Aorta (tissue), 5 donors: ENCODE measurements around the gene CISD2. TPM values are rescaled to one million over a fixed set of nuclear protein-coding genes. Genes with fewer than 3 reads are reported as not detected.

ENCODE experiments used
- ATAC-seq: fragments of 200-7000 bp; cut with Tn5 transposase; one replicate; pipeline ENCODE4 v1.9.1; 2022; ENCODE audit warnings: moderate library complexity; ENCODE audit not compliant: low FRiP score
- DNase-seq, 2 donors: peaks; one replicate each; pipeline ENCODE4 v3.0.0-alpha.2; 2020
- H3K27ac ChIP-seq, 2 donors: one replicate each; pipeline ENCODE4 v1.5.1; 2013; ENCODE audit warnings: low read length in 2 of 2, mild to moderate bottlenecking in 2 of 2, moderate library complexity in 2 of 2, control low read depth in 1 of 2, inconsistent platforms in 1 of 2, low read depth in 1 of 2
- H3K27me3 ChIP-seq, 2 donors: one replicate each; pipeline ENCODE4 v1.6.1; 2013; ENCODE audit warnings: control low read depth in 1 of 2, low read length in 1 of 2, mild to moderate bottlenecking in 1 of 2, moderate library complexity in 1 of 2; ENCODE audit not compliant: insufficient read depth in 2 of 2, control insufficient read depth in 1 of 2
- H3K36me3 ChIP-seq, 2 donors: one replicate each; pipeline ENCODE4 v1.6.1; 2013; ENCODE audit warnings: control low read depth in 1 of 2, low read length in 1 of 2, mild to moderate bottlenecking in 1 of 2; ENCODE audit not compliant: insufficient read depth in 2 of 2, control insufficient read depth in 1 of 2
- H3K4me1 ChIP-seq, 2 donors: one replicate each; pipeline ENCODE4 v1.6.1; 2013; ENCODE audit warnings: low read length in 2 of 2, control low read depth in 1 of 2, mild to moderate bottlenecking in 1 of 2, moderate library complexity in 1 of 2; ENCODE audit not compliant: insufficient read depth in 2 of 2, control insufficient read depth in 1 of 2
- H3K4me3 ChIP-seq, 2 donors: one replicate each; pipeline ENCODE4 v1.5.1; 2013; ENCODE audit warnings: low read length in 2 of 2, control low read depth in 1 of 2, mild to moderate bottlenecking in 1 of 2
- H3K9me3 ChIP-seq: one replicate; pipeline ENCODE4 v1.6.1; 2013; ENCODE audit warnings: mild to moderate bottlenecking, low read length; ENCODE audit not compliant: control insufficient read depth
- WGBS, 2 donors: extraction: QIAGEN DNeasy Blood & Tissue Kit; methylation state at CpG; one replicate each; pipeline ENCODE4 v1.1.7; 2013; 5-methylcytosine and 5-hydroxymethylcytosine counted together
- intact Hi-C, 2 donors: fragments of 100-400 bp; cut with DNase I; formaldehyde crosslinking; loops; one replicate each; pipeline versions ENCODE4 v1.14.2 to v1.15.0; 2022
- polyA plus RNA-seq, 2 donors: library from polyadenylated mRNA; stranded (reverse); fragments of 200-250 nt; gene quantifications; one replicate each; pipeline ENCODE4 v1.2.3, GENCODE V29; 2013
- total RNA-seq, 2 donors: library from RNA; stranded (reverse); fragmentation: NEBNext Ultra II Directional; extraction: Animal tissue kit (Norgen Biotek cat#: 25700); gene quantifications; one replicate each; pipeline ENCODE4 v1.2.1, GENCODE V29; 2021
- donor health status: healthy with polysubstance abuse.
- donor health status: Bipolar disorder and iron deficiency.
- donor health status: DM: no; HTN: no; CAD: no.
- donor health status: DM: no; HTN: no; CAD: no.
- donor health status: DM: yes; HTN: yes; CAD: no.

The CISD2 gene
- total and polyA plus RNA-seq, 4 donors, result 16.2 to 22.5 (median 18.0) TPM

GRCh38 chr4:102826105-102826889 is 42.5 kb upstream of the CISD2 start:
- ATAC-seq (no peak), DNase-seq (no peak)
- Histone ChIP-seq H3K9me3 (no peaks in the 10 kb centered on the region), H3K36me3 (no peaks in the 10 kb centered on the region), H3K4me1 (peaks cover 0 to 8% of the 10 kb centered on the region in 2 donors), H3K27me3 (no peaks in the 10 kb centered on the region), H3K27ac (peak overlapping the region; percentile 90 to 97), H3K4me3 (peak overlapping the region; percentile 57 to 94)
- intact Hi-C loops, result loop anchor here (5.0 to 10.0 kb wide), 6 partner anchors 41 to 371 kb away; partner anchors contain the start of genes BDH2 (in 1 of the 2), CENPE (in 1 of the 2), CISD2 (in 1 of the 2) and MANBA (in 1 of the 2)
- 1% methylated on average over 38 of the region's 38 CpGs for WGBS, 2 donors

GRCh38 chr4:102826890-102827673 is 41.7 kb upstream of the CISD2 start, which contains the start of gene UBE2D3:
UBE2D3 (minus strand) TSS chr4:102827551; CDS start chr4:102826508, 1,043 bp downstream.
- peak; percentile 97 for DNase-seq

GRCh38 chr4:102827674-102828496 is 40.9 kb upstream of the CISD2 start:
- Histone ChIP-seq H3K4me1 (peaks cover 0 to 4% of the 10 kb centered on the region in 2 donors), H3K4me3 (peak overlapping the region; percentile 8 to 94), H3K9me3 (no peaks in the 10 kb centered on the region), H3K36me3 (no peaks in the 10 kb centered on the region), H3K27ac (peak overlapping the region; percentile 88 to 97), H3K27me3 (no peaks in the 10 kb centered on the region)
- ATAC-seq (peak; percentile 93), DNase-seq (peak; percentile 99 to 100)
- intact Hi-C loops, result loop anchor here (1.0 to 10.0 kb wide), 8 partner anchors 39 to 369 kb away; partner anchors contain the start of genes BDH2 (in 1 of the 2), CENPE (in 1 of the 2), CISD2 (in 1 of the 2) and MANBA (in 1 of the 2)
- WGBS, 2 donors, result 0 to 1% methylated on average over 48 to 50 of the region's 50 CpGs

More at GRCh38 chr4:102826890-102827673, 41.7 kb upstream of the CISD2 start, which contains the start of gene UBE2D3:
- Histone ChIP-seq H3K4me1 (peaks cover 0 to 8% of the 10 kb centered on the region in 2 donors), H3K27me3 (no peaks in the 10 kb centered on the region), H3K4me3 (peak within 1 kb of the TSS; percentile 57 to 94), H3K9me3 (no peaks in the 10 kb centered on the region), H3K36me3 (no peaks in the 10 kb centered on the region), H3K27ac (peak within 1 kb of the TSS; percentile 90 to 97)
- ATAC-seq, result peak; percentile 92
- 0 to 1% methylated on average over 68 to 73 of the region's 73 CpGs for WGBS, 2 donors
- intact Hi-C loops, result loop anchor here (1.0 to 10.0 kb wide), 7 partner anchors 40 to 370 kb away; partner anchors contain the start of genes BDH2 (in 1 of the 2), CENPE (in 1 of the 2), CISD2 (in 1 of the 2) and MANBA (in 1 of the 2)

GRCh38 chr4:102828497-102828808 is 40.3 kb upstream of the CISD2 start:
- Histone ChIP-seq H3K27me3 (no peaks in the 10 kb centered on the region), H3K27ac (peak overlapping the region; percentile 80 to 88), H3K4me1 (peaks cover 0 to 4% of the 10 kb centered on the region in 2 donors), H3K4me3 (peak overlapping the region; percentile 8 to 52), H3K36me3 (no peaks in the 10 kb centered on the region), H3K9me3 (no peaks in the 10 kb centered on the region)
- WGBS, 2 donors, result 1% methylated on average over 4 of the region's 4 CpGs
- intact Hi-C loops, result loop anchor here (2.0 to 10.0 kb wide), 7 partner anchors 39 to 369 kb away; partner anchors contain the start of genes BDH2 (in 1 of the 2), CENPE (in 1 of the 2), CISD2 (in 1 of the 2) and MANBA (in 1 of the 2)
- ATAC-seq (no peak), DNase-seq (no peak)

GRCh38 chr4:102829803-102830202 is 39.0 kb upstream of the CISD2 start:
- Histone ChIP-seq H3K4me3 (no peak overlapping the region), H3K27me3 (no peaks in the 10 kb centered on the region), H3K9me3 (no peaks in the 10 kb centered on the region), H3K36me3 (no peaks in the 10 kb centered on the region), H3K27ac (no peak overlapping the region), H3K4me1 (peaks cover 0 to 4% of the 10 kb centered on the region in 2 donors)
- intact Hi-C loops, result loop anchor here (2.0 to 10.0 kb wide), 7 partner anchors 37 to 367 kb away; partner anchors contain the start of genes BDH2 (in 1 of the 2), CENPE (in 1 of the 2), CISD2 (in 1 of the 2) and MANBA (in 1 of the 2)
- no peak for DNase-seq
- WGBS, 2 donors, result 91 to 92% methylated on average over 7 of the region's 7 CpGs
- ATAC-seq, result no peak

- H3K27me3 ChIP-seq, result no peaks in the 10 kb centered on the region
- no peaks in the 10 kb centered on the region for H3K36me3 ChIP-seq
- ATAC-seq, result no peak
- intact Hi-C loops, result no loop called here
- no peaks in the 10 kb centered on the region for H3K9me3 ChIP-seq
- no peak overlapping the region for H3K27ac ChIP-seq
- no peak for DNase-seq
- H3K4me3 ChIP-seq, result no peak overlapping the region
- 92 to 93% methylated on average over 4 of the region's 4 CpGs for WGBS, 2 donors
- H3K4me1 ChIP-seq, result peaks cover 0 to 4% of the 10 kb centered on the region in 2 donors
These were observed 36.7 kb upstream of the CISD2 start for GRCh38 chr4:102832105-102832504.

- Histone ChIP-seq H3K4me3 (no peak overlapping the region), H3K27ac (no peak overlapping the region), H3K27me3 (no peaks in the 10 kb centered on the region), H3K4me1 (peaks cover 0 to 4% of the 10 kb centered on the region in 2 donors), H3K9me3 (no peaks in the 10 kb centered on the region), H3K36me3 (no peaks in the 10 kb centered on the region)
- intact Hi-C loops, result no loop called here
- DNase-seq (no peak), ATAC-seq (no peak)
- 90 to 95% methylated on average over 1 of the region's 1 CpG for WGBS, 2 donors
These were observed 36.1 kb upstream of the CISD2 start for GRCh38 chr4:102832667-102833066.
